HG02588 (cell line): Measurements from ENCODE around the gene MYO9A.

Experiments
- ATAC-seq: cut with Tn5 transposase; IDR thresholded peaks from one replicate; pipeline ENCODE4 v1.9.1; 2021; ENCODE audit warnings: mild to moderate bottlenecking, moderate library complexity; ENCODE audit not compliant: unreplicated experiment

MYO9A gene

DNA sequence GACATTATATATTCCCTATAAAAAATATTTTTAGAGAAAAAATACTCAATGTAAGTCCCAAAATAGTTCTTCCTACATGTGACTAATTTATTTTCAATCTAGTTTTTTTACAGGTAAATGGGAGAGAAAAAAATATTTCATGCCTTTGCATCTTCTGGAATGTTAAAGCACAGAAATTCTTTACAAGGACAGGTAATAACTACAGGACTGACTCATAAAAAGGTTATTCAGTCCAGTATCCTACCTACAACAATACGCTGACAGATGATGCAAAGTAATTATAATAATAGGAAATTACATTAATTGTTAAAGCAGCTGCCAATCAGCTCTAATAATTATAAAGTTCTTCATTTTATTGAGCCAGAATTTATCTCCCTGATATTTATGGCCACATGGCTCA, 147.5 kb downstream of the MYO9A start:
- ATAC-seq = no peak

DNA sequence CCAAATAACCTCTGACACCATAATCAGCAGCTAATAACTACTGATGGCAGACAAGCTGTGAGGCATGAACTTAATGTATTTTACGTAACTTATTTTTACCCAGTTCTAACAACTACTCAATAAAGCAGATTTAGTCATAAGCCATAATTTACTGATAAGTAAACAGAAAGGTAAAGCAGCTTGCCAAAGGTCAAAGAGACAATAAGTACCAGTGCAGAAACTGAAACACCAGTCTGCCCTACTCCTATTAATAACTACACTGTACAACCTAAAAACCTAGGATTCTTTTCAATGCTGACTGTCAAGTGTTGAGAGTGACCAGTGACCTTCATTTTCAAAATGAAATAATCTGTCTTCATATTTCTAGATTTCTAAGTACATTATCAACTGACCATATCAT, 155.4 kb downstream of the MYO9A start:
- no peak for ATAC-seq

DNA sequence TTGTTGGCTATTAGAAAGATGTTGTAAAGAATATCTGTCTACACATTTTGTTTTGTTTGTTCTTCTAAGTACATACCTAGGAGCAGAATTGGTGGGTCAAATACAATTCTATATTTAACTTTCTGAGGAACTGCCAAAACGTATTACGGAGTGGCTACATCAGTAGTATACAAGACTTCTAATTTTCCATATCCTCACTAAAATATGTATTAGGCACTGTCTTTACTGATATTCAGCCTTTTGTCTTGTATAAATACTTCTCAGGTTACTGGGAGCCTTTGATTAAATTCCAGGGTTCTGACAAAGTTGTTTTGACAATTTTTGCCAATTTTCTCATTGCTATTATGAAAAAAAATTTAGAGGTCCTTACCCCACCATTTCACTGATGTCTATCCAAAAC, 160.9 kb downstream of the MYO9A start:
- ATAC-seq = no peak

DNA sequence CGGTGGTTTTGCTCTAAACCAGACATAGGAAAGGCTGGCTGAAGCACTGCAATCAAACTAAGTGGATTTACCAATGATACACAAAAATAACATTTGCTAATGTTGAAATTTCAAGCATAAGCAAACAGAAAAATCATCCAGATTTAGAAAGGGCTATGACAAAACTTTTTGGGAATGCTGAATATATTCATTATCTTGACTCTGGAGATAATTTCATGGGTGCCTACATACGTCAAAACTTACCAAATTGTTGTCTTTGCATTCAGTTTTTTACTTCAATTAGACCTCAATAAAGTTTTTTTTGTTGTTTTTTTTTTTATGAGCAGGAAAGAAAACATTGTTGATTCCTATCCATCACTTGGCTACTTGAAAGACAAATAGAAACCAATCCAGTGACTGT, 166.8 kb downstream of the MYO9A start:
- ATAC-seq = no peak

DNA sequence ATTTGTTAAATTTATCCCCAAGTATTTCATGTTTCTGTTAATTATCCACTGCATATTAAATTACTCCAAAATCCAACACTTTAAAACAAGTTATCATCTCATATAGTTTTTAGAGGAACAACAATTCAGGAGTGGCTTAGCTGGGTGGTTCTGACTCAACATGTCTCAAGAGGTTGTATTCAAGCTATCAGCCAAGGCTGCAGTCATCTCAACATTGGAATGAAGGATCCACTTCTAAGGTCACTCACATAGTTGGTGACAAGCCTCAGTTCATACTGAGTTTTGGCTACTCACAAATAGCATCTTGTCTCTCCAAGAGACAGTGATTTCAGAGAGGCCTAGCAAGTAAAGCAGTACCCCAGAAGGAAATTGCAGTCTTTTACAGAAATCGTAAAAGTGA, 172.9 kb downstream of the MYO9A start:
- ATAC-seq = no peak

DNA sequence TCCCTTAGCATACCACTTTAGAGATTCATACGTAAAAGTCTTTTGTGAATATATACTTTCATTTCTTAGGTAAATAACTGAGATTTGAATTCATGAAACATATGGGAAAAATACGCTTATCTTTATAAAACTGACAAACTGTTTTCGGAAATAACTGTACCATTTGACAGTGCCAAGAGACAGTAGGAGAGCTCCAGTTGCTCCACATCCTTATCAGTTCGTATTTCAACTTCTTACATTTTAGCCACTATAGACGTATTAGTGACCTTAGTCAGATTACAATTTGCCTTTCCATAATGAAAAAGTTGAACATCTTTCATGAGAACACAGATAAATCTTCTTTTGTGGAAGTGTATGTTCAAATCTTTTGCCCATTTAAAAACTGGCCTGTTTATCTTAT, 174.1 kb downstream of the MYO9A start:
- no peak for ATAC-seq

DNA sequence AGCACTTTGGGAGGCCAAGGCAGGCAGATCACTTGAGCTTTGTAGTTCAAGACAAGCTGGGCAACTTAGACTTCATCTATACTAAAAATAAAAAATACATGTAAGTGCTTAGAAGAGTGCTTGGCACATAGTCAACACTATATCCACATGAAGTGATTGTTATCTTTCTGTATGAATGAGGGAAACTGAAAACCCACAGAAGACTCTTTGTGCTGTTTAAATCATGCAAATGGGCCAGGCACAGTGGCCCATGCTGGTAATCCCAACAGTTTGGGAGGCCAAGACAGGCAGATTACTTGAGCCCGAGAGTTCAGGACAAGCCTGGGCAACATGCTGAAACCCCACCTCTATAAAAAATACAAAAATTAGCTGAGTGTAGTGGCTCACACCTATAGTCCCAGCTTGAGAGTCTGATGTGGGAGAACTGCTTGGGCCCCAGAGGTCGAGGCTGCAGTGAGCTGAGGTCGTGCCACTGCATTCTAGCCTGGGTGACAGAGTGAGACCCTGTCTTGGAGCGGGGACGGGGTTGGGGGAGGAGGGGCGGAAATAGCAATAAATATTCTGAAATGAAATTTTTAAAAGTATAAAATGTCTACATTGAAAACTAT, 177.9 kb downstream of the MYO9A start:
- ATAC-seq = no peak

DNA sequence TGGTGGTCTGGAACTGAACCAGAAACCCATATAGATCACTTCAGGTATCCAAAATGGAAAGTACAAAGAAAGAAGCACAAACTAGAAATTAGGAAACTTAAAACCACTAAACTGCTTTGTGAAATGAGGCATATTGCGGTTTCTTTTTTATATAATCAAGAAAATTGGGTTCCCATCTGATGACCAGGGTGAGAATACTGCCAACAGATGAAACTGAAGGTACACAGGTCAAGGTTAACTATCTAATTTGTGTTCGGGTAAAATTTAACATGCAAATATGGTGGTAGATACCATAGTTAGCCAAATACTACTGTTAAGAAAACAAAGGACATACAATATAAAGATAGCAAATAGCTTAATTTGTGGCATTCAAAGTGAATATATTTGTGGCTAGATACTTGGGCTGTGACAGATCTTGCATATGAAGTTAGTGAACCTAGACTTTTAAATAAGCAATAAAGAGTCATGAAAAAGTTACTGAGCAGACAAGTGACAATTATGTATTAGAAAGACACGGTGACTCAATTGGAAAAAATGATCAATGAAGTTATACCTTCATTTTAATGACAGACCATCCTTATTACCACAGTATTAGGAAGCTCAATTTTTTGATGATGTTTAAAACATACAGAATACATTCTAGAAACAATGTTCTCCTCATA, 180.2 kb downstream of the MYO9A start:
- no peak for ATAC-seq

DNA sequence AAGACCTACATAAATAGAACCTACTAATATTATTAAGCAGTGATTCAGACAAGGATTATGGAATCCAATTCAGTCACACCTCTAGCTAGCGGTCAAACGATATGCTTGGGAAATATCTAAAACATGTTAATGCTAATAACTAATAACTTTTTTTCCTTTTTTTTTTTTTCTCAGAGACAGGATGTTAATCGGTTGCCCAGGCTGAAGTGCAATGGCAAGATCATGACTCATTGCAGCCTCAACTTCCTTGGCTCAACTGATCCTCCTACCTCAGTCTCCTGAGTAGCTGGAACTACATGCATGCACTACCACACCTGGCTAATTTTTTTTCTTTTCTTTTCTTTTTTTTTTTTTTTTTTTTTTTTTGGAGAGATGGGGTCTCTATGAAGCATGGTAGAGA, 183.5 kb downstream of the MYO9A start:
- ATAC-seq = no peak

DNA sequence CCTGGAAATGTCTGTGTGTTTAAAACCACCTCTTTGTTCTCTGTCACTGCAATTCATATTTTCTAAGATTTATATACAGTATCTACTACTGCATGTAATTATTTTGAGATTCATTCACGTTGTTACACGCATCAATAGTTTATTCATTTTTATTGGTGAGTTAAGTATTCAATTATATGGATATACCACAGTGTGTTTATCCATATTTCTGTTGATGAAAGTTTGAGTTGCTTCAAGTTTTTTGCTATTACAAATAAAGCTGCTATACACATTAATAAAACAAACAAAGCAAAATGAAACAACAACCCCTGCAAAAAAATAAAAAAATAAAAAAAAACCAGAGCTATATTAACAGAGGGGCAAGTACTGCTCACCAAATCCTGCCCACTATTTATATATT, 185.3 kb downstream of the MYO9A start:
- no peak for ATAC-seq

DNA sequence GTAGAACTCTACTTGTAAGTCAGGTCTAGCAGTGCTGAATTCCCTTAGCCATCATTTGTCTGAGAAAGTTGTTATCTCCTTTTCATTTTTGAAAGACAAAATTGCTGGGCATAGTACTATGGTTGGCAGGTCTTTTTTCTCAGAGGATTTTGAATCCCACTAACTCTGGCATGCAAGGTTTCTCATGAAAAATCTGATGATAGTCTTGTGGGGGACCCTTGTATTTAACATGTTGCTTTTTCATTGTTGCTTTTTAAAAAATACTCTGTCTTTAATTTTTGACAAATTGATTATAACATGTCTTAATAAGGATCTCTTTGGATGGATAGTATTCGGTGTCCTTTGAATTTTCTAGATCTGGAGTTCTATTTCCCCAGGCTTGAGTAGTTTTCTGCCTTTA, 186.7 kb downstream of the MYO9A start:
- ATAC-seq = no peak

DNA sequence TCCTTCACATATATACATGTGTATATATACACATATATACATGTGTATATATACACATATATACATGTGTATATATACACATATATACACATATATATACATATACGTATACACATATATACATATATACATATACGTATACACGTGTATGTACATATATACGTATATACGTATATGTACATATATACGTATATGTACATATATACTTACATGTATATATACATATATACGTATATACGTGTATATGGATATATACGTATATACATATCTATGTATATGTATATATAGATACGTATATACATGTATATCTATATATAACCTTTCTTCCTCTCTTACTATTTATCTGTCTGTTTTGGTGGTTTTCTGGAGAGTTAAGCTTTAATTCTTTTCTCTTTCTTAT, 192.8 kb downstream of the MYO9A start:
- ATAC-seq = no peak

DNA sequence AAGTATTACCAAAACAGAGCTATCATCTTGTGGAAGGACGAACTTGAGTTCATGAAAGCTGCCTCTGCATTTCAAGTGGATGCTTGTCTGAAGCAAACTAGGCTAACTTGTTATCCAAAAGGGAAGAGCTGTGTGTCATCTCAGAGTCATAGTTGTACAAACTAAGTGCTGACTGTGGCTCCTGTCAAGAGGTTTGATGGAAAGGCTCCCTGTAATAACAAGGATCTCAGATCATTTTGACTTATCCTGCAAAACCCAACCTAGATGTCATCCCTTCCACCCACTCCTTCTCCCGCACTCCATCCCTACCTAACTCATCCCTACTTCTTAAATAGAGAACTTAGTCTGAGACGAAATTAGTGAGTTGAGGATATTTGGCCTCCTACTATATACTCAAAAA, 196.8 kb downstream of the MYO9A start:
- ATAC-seq = no peak

DNA sequence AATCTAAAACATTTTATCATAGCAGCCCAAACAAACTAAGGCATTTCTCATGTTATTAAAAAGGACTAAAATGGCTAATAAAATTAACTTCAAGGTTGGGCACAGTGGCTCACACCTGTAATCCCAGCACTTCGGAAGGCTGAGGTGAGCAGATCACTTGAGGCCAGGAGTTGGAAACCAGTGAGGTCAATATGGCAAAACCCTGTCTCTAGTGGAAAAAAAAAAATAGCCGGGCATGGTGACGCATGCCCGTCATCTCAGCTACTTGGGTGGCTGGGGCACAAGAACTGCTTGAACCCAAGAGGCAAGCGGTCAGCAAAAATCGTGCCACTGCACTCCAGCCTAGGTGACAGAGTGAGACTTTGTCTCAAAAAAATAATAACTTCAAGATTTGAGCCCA, 197.4 kb downstream of the MYO9A start:
- no peak for ATAC-seq

DNA sequence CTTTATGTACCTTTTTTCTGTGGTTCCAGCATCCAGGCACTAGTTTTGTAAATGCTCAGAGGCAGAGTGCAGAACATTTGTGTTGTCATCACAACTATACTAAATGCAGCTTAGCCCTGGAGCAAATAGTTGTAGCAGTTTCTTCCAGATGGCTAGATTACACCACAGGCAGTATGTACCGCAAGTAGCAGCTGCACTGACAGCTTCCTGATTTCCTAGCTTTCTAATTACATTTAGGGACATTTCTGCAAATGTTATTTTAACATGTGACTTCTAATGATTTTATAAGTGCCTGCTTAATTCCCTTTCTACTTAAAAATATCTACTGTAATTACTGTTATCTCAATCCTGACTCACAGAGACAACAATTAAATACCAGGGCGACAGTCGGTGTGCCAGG, 201.1 kb downstream of the MYO9A start:
- ATAC-seq = no peak

DNA sequence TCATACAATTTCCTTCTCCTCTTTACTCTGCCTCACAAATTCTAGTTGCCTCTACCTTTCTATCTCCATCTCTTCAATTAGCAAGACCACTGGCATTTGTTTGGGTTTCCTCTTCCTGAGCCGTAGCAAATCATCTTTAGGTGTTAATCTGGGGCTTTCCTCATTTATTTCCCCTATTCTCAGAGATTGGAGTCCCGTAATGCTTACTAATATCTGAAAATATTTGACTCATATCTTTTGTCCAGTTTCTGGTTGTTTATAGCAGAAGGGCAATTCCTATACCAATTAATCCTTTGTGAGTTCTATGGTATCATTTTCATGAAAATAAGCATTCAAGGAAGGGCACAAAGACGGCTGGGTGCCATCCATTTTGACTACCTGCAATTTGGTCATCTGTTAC, 203.9 kb downstream of the MYO9A start:
- no peak for ATAC-seq

DNA sequence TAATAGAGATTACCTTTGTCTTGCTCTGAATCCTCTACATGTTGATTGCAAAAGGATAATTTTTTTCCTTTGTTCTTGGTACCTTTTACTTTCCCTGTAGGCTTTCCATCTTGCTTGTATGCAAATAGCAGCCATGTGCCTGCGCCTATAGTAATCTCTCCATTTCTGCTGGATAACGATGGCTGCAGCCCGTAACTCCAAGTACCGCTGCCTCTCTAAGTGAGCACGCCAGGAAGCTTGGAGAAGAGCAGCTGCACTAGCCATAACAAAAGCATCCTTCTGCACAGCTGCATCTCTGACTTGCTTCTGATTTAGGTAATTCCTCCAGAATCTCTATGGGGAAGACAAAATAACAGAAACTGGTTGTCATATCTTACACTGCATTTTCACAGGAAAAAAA, 218.3 kb downstream of the MYO9A start:
- no peak for ATAC-seq

DNA sequence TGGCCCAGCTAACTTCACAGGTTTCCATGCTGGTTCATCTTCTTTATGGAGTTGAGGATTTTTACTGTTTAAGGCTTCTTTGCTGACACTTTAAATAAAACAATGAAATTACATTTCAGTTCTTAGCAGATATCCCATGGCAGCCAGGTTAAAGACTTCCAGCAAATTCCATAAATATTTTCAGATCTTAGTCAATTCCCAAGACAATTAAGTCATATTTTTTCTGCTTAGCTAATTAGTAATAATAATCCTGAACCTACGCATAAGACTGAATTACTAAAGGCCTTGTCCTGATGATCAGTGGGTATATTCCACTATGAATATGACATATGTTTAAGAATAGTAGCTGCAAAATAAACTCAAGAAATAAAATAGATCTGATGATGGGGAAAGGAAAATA, 224.3 kb downstream of the MYO9A start:
- ATAC-seq = no peak

DNA sequence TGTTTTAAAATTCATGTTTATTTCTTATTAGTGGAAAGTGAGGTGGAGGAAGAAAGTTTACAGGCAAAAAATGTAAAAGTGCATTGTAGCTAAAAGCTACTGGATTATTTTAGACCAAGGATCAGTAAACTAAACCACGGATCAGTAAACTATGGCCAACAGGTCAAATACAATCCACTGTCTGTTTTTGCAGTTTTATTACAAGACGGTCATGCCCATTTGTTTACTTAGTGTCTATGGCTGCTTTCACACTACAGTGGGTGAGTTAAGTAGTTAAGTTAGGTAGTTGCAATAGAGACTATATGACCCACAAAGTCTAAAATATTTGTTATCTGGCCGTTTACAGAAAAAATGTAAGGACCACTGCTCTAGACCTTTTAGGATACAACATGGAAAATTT, 225.6 kb downstream of the MYO9A start:
- ATAC-seq = no peak

DNA sequence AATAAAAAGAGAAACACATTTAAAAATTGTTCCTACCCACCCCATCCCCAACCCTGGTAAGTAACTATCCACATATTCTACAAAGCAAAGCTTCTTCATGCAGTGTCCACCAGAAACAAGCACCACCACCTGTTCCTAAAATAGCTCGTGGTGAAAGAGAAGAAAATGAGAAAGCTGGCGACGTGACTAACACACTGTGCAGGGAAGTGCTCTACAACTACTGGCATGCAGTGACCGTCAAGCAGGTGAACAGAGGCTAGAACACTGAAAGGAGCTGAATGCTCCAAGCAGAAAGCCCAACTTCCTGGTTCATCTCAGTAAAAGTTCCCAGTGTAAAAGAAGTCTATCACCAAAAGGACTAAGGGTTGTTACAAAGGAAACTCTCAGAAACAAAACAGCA, 226.9 kb downstream of the MYO9A start:
- ATAC-seq = no peak

DNA sequence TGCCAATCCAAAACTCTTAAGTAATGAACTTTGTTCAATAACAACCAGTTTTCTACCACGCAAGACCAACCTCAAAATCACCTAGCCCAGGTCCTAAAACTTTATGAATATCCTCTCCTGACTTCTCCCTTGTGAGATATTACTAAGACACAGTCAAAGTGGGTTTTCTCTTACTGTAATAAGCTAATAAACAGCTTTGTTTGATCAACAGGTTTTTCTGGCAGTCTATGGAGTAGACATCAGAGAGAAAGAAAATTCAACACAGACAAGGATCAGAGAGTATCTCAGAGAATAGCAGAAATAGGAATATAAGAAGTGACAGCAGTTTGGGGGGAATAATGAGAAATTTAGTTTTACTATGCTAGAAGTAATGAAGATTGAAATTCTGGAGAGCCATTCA, 228.0 kb downstream of the MYO9A start:
- ATAC-seq = no peak

DNA sequence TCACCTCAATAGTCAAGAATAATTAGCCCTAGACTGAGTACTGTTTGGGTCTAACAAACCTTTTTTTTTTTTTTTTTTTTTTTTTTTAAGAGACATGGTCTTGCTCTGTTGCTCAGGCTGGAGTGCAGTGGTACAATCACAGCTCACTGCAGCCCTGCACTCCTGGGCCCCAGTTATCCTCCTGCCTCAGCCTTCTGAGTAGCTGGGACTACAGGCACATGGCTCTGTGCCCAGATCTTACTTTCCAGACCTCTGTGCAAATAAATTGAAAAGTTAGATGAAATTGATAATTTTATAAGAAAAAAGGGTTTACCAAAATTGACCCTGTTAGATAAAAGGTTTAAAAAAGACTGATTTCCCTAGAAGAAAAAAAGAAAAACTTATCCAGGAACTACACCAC, 228.6 kb downstream of the MYO9A start:
- ATAC-seq = no peak

DNA sequence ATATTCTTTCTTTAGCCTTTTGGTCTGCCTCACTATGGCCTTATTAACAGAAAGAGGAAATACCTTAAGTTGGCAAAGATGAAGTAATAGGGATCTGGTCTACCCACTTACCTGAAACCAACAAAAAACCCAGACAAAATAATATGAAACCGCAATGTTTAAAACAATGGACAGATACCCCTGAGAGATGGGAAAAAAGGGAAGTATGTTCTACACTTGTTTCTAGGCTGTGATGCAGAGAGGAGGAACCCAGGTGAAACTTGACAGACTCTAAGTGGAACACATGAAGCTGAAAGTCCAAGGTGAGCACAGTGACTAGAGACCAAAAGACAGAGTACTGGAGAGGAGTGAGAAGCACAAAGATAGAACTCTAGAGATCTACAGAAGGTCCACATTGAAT, 229.2 kb downstream of the MYO9A start:
- no peak for ATAC-seq
